GM21528 (cell line): ENCODE results near the gene MAP7D2.

Source experiments
- ATAC-seq: cut with Tn5 transposase; IDR thresholded peaks from one replicate; pipeline ENCODE4 v1.9.1; 2021; ENCODE audit warnings: mild to moderate bottlenecking, moderate library complexity; ENCODE audit not compliant: unreplicated experiment, low FRiP score

MAP7D2 gene

DNA sequence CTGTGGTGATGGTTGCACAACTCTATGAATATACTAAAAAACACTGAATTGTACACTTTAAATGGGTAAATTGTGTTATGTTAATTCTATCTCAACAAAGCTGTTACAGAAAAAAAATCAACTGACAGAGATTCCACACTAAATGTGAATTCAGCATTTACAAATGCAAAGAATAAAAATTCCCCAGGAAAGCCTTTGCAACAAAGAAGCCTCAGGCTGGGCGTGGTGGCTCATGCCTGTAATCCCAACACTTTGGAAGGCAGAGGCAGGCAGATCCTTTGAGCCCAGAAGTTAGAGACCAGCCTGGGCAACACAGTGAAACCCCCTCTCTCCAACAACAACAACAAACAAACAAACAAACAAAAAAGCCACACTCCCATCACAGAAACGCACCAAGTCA lies 134.8 kb downstream of the MAP7D2 start:
- no peak for ATAC-seq

DNA sequence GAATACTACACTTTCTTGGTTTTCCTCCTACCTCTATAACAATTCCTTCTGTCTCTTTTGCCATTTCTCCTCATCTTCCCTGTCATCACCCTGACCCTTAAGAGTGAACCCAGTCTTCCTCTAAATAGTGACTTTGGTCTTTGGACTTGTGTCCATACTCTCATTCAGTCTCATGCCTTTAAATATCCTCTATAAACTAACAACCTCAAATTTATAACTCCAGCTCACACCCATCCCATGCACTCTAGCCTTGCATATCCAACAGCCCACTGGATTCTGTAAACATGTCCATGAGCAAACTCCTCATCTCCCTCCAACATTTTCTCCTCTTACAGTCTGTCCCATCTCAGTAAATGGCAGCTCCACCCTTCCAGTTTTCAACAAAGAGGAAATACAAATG lies 140.9 kb downstream of the MAP7D2 start:
- no peak for ATAC-seq

DNA sequence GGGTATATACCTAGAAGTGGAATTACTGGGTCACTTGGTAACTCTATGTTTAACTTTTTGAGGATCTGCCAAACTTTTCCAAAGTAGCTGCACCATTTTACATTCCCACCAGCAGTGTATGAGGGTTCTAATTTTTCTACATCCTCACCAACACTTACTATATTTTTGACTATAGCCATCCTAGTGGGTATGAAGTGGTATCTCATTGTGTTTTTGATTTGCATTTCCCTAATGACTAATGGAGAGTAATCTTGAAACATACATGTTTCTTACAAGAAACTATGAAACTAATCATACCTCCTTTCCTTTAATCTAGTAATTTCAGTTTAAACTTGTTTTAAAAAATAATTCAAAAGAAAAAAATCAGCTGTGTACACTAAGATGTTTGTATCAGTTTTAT lies 143.7 kb downstream of the MAP7D2 start:
- ATAC-seq: no peak

DNA sequence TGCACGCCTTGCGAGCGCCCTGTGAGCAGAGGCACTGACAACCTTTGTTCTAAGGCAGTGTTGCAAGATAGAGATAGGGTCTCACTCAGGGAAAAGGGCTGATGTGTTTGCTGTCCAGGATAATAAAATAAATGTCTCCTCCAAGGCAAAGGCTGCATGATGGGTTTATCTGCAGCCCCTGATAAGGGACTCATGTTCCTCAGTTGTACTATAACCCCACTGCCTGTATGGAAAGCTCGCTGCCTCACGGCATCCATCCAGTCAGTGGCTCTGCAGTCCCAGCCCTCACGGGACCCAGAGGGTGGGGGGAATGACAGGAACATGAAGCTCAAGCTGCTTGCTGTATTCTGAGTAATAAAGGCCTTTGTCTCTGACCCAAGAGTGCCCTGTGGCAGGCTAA lies 148.4 kb downstream of the MAP7D2 start:
- ATAC-seq: no peak

DNA sequence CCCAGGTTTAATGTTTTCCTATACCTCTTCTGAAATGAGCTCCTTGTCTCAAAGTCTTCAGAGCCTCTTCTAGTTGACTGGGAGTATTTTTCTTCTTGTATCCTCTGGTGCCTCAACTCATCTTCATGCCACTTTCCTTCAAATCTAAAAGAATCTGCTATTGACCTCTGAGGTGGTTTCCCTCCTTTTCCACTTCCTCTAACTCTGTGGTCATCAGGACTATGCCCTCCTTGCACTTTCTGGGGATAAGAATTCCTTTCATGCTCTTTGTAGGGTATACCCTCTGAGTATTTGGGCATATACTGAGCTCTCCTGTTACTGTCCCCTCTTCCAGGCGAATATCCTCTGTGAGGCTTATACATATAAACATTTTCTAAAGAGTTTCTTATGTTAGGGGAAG lies 150.7 kb downstream of the MAP7D2 start:
- ATAC-seq: no peak

DNA sequence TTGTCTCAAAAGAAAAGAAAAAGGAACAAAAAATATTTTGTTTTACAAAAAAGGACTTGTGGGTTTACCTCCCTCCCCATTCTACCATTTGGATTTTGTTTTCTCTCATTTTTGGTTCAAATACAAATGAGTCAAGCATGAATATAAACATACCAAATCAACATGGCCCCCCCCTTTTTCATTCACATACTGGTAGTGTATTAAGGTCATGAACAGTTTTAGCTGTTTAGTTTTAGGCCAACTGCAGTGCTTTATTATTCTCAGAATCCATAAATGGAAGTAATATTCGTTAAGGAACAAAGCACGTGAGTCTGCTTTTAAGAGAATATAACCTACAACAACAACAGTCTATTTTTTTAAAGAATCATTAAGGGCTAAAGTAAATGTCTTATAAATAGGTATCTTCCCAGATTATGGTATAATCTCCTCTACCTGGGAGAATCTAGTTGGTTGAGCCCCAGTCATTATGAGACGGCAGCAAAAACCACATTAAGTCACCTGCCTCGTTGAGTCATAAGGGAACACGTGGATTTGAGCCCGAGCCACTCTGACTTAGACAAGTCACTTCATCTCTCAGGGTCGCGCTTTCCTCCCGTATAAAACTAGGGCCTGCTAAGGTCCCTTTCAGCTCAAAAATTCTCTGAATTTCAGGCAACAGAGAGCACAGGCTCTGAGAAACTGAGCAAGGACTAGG lies 152.5 kb downstream of the MAP7D2 start:
- ATAC-seq: no peak

DNA sequence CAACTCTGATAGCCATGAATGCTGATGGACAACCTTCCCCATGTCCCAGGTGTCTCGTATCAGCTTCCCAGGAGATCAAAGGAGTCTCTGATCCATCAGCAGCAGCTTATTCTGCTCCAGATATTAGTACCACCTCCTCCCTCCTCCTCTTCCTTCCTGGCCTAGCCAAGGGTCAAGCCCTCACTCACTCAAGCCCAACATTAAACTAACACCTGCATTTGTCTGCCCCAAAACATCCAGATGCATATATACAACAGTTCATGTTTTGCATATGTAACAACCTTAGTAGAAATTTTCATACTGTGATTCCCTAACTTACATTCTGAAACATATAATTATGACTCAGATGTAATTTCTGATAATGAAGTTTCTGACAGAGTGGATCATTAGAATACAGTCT lies 155.8 kb downstream of the MAP7D2 start:
- ATAC-seq: no peak

DNA sequence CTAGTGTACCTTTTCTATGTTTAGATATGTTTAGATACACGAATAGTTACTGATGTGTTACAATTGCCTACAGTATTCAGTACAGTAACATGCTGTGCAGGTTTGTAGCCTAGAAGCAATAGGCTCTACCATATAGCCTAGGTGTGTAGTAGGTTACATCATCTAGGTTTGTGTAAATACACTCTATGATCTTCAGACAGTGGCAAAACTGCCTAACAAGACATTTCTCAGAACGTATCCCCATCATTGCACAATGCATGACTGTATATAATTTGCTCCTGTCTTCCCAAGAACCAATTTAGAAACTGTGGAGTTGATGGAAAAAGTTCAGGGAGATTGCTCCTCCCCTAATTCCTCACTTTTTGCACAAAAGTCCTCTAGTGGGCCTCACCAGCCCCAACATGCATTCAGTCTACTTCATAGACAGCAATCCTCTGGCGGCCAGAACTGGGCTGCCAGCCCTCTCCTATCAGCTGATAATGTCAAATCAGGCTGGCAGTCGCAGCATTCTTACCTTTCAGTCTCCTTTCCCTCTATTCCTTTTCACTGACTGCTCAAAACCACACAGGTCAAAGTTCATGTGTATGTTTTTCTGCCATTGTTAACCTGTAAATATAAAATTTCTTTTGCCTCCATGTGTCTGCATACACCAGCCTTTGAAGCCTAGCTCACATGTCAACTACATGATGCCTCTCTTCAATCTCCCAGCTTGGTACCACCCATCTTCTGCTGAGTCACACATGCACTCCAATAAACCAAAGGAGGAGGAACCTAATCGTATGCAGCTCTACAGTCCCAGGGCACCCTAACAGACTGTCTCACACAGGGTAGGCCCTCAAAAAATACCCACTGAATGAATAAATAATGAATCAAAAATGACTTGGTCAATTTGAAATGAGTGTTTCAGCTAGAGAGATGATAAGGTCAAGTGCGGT lies 157.9 kb downstream of the MAP7D2 start:
- ATAC-seq: no peak

DNA sequence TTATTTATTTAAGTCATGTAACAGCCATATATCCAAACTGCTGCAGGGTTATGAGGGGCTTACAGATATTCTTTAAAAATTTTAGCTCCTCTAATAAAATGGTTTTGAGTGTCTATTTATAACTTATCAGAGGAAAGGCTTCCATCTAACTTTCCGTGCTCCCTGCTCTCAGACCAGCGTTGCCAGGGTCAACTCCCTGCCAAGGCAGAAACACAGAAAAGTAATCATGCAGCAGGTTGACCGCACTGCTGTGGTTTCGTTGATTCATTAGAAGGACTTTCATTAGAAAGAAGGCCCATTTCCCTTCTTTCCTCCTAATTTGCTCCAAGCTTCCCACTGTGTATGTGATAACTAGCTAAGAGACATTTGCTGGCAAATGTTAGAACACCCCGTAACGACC lies 159.8 kb downstream of the MAP7D2 start:
- no peak for ATAC-seq
